GM12878 (cell line): Measurements from ENCODE around the gene NDUFA9. TPM values are rescaled to one million over a fixed set of nuclear protein-coding genes. Genes with fewer than 3 reads are reported as not detected.

Experiments used
- ATAC-seq: fragments of 200-7000 bp; cut with Tn5 transposase; 3 replicates; pipeline ENCODE4 v1.9.1; 2020; ENCODE audit warnings: mild to moderate bottlenecking, moderate library complexity
- BruUV-seq: library from RNA; stranded (reverse); fragments of 400-500 nt; replicated peaks from 2 replicates; lab custom pipeline; 2021; lab: Mats Ljungman, UMichigan
- CTCF ChIA-PET: fragments of 300-600 bp; sonication (Branson Sonifier 250); formaldehyde crosslinking; extraction: SDS; loops from one replicate; lab custom pipeline; 2021; ENCODE audit warnings: inconsistent platforms; lab: Yijun Ruan, JAX
- POLR2A ChIA-PET: fragments of 350-600 bp; formaldehyde crosslinking; extraction: SDS; loops from one replicate; lab custom pipeline; 2021; ENCODE audit warnings: inconsistent platforms; lab: Charles Lee
- RAD21 ChIA-PET: fragments of 300-600 bp; sonication (Branson Sonifier 250); formaldehyde crosslinking; loops from one replicate; lab custom pipeline; 2023; ENCODE audit warnings: antibody characterized with exemption; ENCODE audit not compliant: unreplicated experiment; lab: Charles Lee
- SMC1A ChIA-PET: fragments of 300-600 bp; sonication (Branson Sonifier 250); formaldehyde crosslinking; loops from one replicate; lab custom pipeline; 2023; ENCODE audit not compliant: unreplicated experiment, uncharacterized antibody; lab: Charles Lee
- DNase-seq: peaks from one replicate; pipeline ENCODE4 v3.0.0-alpha.2; 2011; ENCODE audit warnings: low read depth, low spot score
- FAIRE-seq: peaks from 3 replicates; lab custom pipeline; 2011; peaks lifted over from hg19 to GRCh38; lab: Jason Lieb, UNC
- H2AFZ ChIP-seq: 2 replicates; pipeline ENCODE4 v1.6.0; 2011; ENCODE audit warnings: low read depth, low read length, control low read depth; ENCODE audit not compliant: control insufficient read depth
- H3K27ac ChIP-seq: 2 replicates; pipeline ENCODE4 v1.5.1; 2011; ENCODE audit warnings: control low read depth; ENCODE audit not compliant: control insufficient read depth, insufficient read depth
- H3K27me3 ChIP-seq, 2 experiments: replicated peaks in 1 of 2; 2 replicates each; pipeline versions ENCODE4 v1.6.0 to v1.6.1; 2011; ENCODE audit warnings: low read length in 1 of 2; ENCODE audit not compliant: control insufficient read depth in 2 of 2, insufficient read depth in 2 of 2
- H3K36me3 ChIP-seq, 2 experiments: 2 replicates each; pipeline ENCODE4 v1.5.1; 2011; ENCODE audit warnings: low read length in 1 of 2; ENCODE audit not compliant: control insufficient read depth in 2 of 2, insufficient read depth in 2 of 2
- H3K4me1 ChIP-seq: 2 replicates; pipeline ENCODE4 v1.6.1; 2011; ENCODE audit warnings: mild to moderate bottlenecking, low read length, moderate library complexity, mixed read lengths; ENCODE audit not compliant: control insufficient read depth, insufficient read depth
- H3K4me2 ChIP-seq: 2 replicates; pipeline ENCODE4 v1.6.0; 2011; ENCODE audit warnings: control low read depth; ENCODE audit not compliant: control insufficient read depth, insufficient read depth
- H3K4me3 ChIP-seq: fragments of 200-600 bp; sonication (generic); 2 replicates; pipeline ENCODE4 v1.5.1; 2016
- H3K79me2 ChIP-seq: 2 replicates; pipeline ENCODE4 v1.6.0; 2011; ENCODE audit warnings: low read length; ENCODE audit not compliant: control insufficient read depth, insufficient read depth
- H3K9ac ChIP-seq: 2 replicates; pipeline ENCODE4 v1.8.0; 2011; ENCODE audit warnings: low read length, control low read depth, mixed read lengths; ENCODE audit not compliant: control insufficient read depth, insufficient read depth
- H3K9me3 ChIP-seq: replicated peaks from 3 replicates; pipeline ENCODE4 v1.5.1; 2011; ENCODE audit warnings: mild to moderate bottlenecking, low read length; ENCODE audit not compliant: control insufficient read depth, insufficient read depth
- H4K20me1 ChIP-seq: 2 replicates; pipeline ENCODE4 v1.6.0; 2011; ENCODE audit not compliant: control insufficient read depth, insufficient read depth
- BHLHE40 ChIP-seq, 2 experiments: fragments of 450-650 bp in 1 of 2; IDR thresholded peaks; 2 replicates each; pipeline ENCODE4 v1.6.1; 2011 to 2017; ENCODE audit warnings: low read depth in 2 of 2, borderline replicate concordance in 1 of 2, improper control_type of control experiment in 1 of 2, low read length in 1 of 2, mild to moderate bottlenecking in 1 of 2
- DPF2 ChIP-seq: fragments of 450-650 bp; IDR thresholded peaks from 2 replicates; pipeline ENCODE4 v1.6.1; 2017; ENCODE audit warnings: mild to moderate bottlenecking
- HDGF ChIP-seq: fragments of 450-650 bp; IDR thresholded peaks from 2 replicates; pipeline ENCODE4 v1.6.1; 2016; ENCODE audit warnings: antibody characterized with exemption
- JUND ChIP-seq: IDR thresholded peaks from 2 replicates; pipeline ENCODE4 v1.6.1; 2012; ENCODE audit warnings: low read depth, mild to moderate bottlenecking, low read length, improper control_type of control experiment, moderate library complexity
- NR2C2 ChIP-seq: IDR thresholded peaks from 2 replicates; pipeline ENCODE4 v1.6.1; 2011; ENCODE audit warnings: borderline replicate concordance, low read depth; ENCODE audit not compliant: control insufficient read depth, insufficient read length
- POU2F2 ChIP-seq: IDR thresholded peaks from 3 replicates; pipeline ENCODE4 v1.6.1; 2011; ENCODE audit warnings: low read depth, mild to moderate bottlenecking, low read length, borderline replicate concordance
- RB1 ChIP-seq: fragments of 450-650 bp; formaldehyde crosslinking; IDR thresholded peaks from 2 replicates; pipeline ENCODE4 v1.6.1; 2017; ENCODE audit warnings: mild to moderate bottlenecking, borderline replicate concordance
- STAT1 ChIP-seq: fragments of 450-650 bp; conservative IDR thresholded peaks from 2 replicates; pipeline ENCODE4 v1.6.1; 2014; ENCODE audit warnings: antibody characterized with exemption, mild to moderate bottlenecking
- STAT3 ChIP-seq: IDR thresholded peaks from 2 replicates; pipeline ENCODE4 v1.6.1; 2011; ENCODE audit warnings: low read depth, low read length, improper control_type of control experiment
- ZBED1 ChIP-seq: IDR thresholded peaks from 2 replicates; pipeline ENCODE4 v1.6.1; 2016; ENCODE audit warnings: borderline replicate concordance
- ZNF207 ChIP-seq: fragments of 450-650 bp; IDR thresholded peaks from 2 replicates; pipeline ENCODE4 v1.6.1; 2014; ENCODE audit warnings: antibody characterized with exemption, mild to moderate bottlenecking, borderline replicate concordance
- in situ Hi-C: fragments of 300-500 bp; cut with MboI; formaldehyde crosslinking; loops from 9 replicates; pipeline ENCODE4 v1.14.3; 2018; ENCODE audit warnings: mixed read lengths
- intact Hi-C: fragments of 100-400 bp; cut with micrococcal nuclease; formaldehyde crosslinking; loops from one replicate; pipeline ENCODE4 v1.14.2; 2022; ENCODE audit not compliant: unreplicated experiment
- polyA plus RNA-seq, 11 experiments: library from polyadenylated mRNA; depleted of rRNA in 4 of 11; unstranded in 6 of 11; stranded (reverse) in 5 of 11; fragments of >200 nt; fragmentation: Nextera tagmentation in 4 of 11; fragmentation: Illumina TruSeq in 1 of 11; extraction: Ambion mirVana in 4 of 11; extraction: Trizol in 1 of 11; gene quantifications; 1 replicate in 1 of 11; 2 replicates in 10 of 11; pipeline versions ENCODE4 v1.2.1 to v1.2.3, GENCODE V29; 2011 to 2016; ENCODE audit warnings: inconsistent platforms in 2 of 11, missing spikeins in 2 of 11, low read depth in 1 of 11
- total RNA-seq, 4 experiments: library from RNA; depleted of rRNA in 3 of 4; stranded (reverse); fragments of >200 nt in 3 of 4; fragmentation: Illumina TruSeq in 1 of 4; extraction: Trizol in 1 of 4; gene quantifications; 2 replicates each; pipeline versions ENCODE4 v1.2.1 to v1.2.3, GENCODE V29; 2013 to 2021
- TF ChIP-seq, protein P1 (sequence below): fragments of 450-650 bp; IDR thresholded peaks from 2 replicates; pipeline ENCODE4 v1.6.1; 2018; ENCODE audit warnings: mild to moderate bottlenecking, low read depth, moderate library complexity; ENCODE audit not compliant: partially characterized antibody

The NDUFA9 gene
- total and polyA plus RNA-seq, 10 of the 15 experiments (the other 5 are each of a cell fraction or from before 2014, with no cell fraction given): 95.2 to 472 (median 151) TPM

DNA sequence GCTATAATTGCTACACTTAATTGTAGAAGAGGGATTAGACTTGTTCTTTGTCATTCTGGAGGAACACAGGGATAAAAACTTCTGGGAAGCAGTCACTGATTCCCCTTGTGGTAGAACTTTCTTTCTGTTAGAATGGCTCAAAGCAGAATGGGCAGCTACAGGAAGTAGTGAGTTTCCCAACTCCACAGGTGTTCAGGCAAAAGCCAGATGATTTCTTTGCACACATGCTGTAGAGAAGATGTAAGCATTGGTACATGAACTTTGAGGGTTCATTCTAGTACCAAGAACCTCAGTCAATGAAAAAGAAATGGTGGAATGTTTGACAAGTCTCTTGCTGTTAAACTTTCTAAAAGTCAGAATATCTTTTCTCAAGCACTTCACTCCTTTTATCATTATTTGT lies 4.3 kb downstream of the NDUFA9 start:
- Histone ChIP-seq H3K9me3 (no peaks in the 10 kb centered on the region), H3K4me2 (no peak overlapping the region), H3K27ac (no peak overlapping the region), H3K4me1 (0 out of 2 replicates have a peak, but pooled peaks cover 3% of the 10 kb centered on the region), H2AFZ (no peak overlapping the region), H3K36me3 (peaks cover 2 to 32% of the 10 kb centered on the region in 2 experiments; a peak in 3 of 4 replicates), H3K27me3 (no peaks in the 10 kb centered on the region), H3K4me3 (no peak overlapping the region), H3K79me2 (peaks cover 47% of the 10 kb centered on the region), H3K9ac (no peak overlapping the region), H4K20me1 (no peaks in the 10 kb centered on the region)
- DNase-seq: no peak
- in situ Hi-C loops (no loop called here), intact Hi-C loops (no loop called here)
- POLR2A ChIA-PET: no interaction called here
- no peak for ATAC-seq
- FAIRE-seq: no peak
- RAD21 ChIA-PET: interaction anchor here (1.2 kb wide), 1 partner anchor 180 kb away, joined by 3 read pairs; no protein-coding TSS in a partner anchor
- SMC1A ChIA-PET: no interaction called here
- TF ChIP-seq, protein P1, sequence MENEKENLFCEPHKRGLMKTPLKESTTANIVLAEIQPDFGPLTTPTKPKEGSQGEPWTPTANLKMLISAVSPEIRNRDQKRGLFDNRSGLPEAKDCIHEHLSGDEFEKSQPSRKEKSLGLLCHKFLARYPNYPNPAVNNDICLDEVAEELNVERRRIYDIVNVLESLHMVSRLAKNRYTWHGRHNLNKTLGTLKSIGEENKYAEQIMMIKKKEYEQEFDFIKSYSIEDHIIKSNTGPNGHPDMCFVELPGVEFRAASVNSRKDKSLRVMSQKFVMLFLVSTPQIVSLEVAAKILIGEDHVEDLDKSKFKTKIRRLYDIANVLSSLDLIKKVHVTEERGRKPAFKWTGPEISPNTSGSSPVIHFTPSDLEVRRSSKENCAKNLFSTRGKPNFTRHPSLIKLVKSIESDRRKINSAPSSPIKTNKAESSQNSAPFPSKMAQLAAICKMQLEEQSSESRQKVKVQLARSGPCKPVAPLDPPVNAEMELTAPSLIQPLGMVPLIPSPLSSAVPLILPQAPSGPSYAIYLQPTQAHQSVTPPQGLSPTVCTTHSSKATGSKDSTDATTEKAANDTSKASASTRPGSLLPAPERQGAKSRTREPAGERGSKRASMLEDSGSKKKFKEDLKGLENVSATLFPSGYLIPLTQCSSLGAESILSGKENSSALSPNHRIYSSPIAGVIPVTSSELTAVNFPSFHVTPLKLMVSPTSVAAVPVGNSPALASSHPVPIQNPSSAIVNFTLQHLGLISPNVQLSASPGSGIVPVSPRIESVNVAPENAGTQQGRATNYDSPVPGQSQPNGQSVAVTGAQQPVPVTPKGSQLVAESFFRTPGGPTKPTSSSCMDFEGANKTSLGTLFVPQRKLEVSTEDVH: no peak
- TF ChIP-seq DPF2 (no peak), POU2F2 (no peak), ZBED1 (no peak), JUND (no peak), BHLHE40 (IDR thresholded peaks at IDR 0.05; ENCODE audit: borderline replicate concordance in 1 of 2, low read depth in 2 of 2, low read length in 1 of 2) (no peak), RB1 (no peak), STAT1 (no peak), STAT3 (no peak), NR2C2 (no peak), HDGF (no peak), ZNF207 (no peak)
- CTCF ChIA-PET: no interaction called here
- BruUV-seq: no TSS peak
